ENCODE data around the gene IKZF2. TPM values are rescaled to one million over a fixed set of nuclear protein-coding genes. Genes with fewer than 3 reads are reported as not detected.

The IKZF2 gene
- total and polyA plus RNA-seq, 10 of the 15 experiments (the other 5 are each of a cell fraction or from before 2014, with no cell fraction given) = 15.2 to 266 (median 87.2) TPM

GRCh38 chr2:213125646-213126347 is 25.6 kb downstream of the IKZF2 start:
- Histone ChIP-seq H2AFZ (ENCODE audit: control insufficient read depth, low read depth, low read length) (no peak overlapping the region), H3K9ac (ENCODE audit: control insufficient read depth, insufficient read depth, low read length) (no peak overlapping the region), H3K4me2 (ENCODE audit: control insufficient read depth, insufficient read depth) (no peak overlapping the region), H3K4me3 (no peak overlapping the region), H3K9me3 (replicated peaks; ENCODE audit: control insufficient read depth, insufficient read depth, low read length) (peaks cover 8% of the 10 kb centered on the region), H3K79me2 (ENCODE audit: control insufficient read depth, insufficient read depth, low read length) (peaks cover 96% of the 10 kb centered on the region), H3K4me1 (ENCODE audit: control insufficient read depth, insufficient read depth, low read length) (peaks cover 20% of the 10 kb centered on the region; the same call in 1 of the 2 replicates), H3K36me3 (ENCODE audit: control insufficient read depth in 2 of 2, insufficient read depth in 2 of 2, low read length in 1 of 2) (peaks cover 0 to 24% of the 10 kb centered on the region in 2 experiments), H4K20me1 (ENCODE audit: control insufficient read depth, insufficient read depth) (no peaks in the 10 kb centered on the region), H3K27me3 (replicated peaks in 1 of 2; ENCODE audit: control insufficient read depth in 2 of 2, insufficient read depth in 2 of 2, low read length in 1 of 2) (no peaks in the 10 kb centered on the region), H3K27ac (ENCODE audit: control insufficient read depth, insufficient read depth) (no peak overlapping the region)
- ChIA-PET CTCF (interaction anchor here (0.7 to 2.6 kb wide), 9 partner anchors 9 to 439 kb away, joined by 3 to 15 read pairs (median 4); no protein-coding TSS in a partner anchor), POLR2A (interaction anchor here (0.6 to 1.8 kb wide), 3 partner anchors 12 to 22 kb away, joined by 3 to 8 read pairs (median 4); no protein-coding TSS in a partner anchor), SMC1A (ENCODE audit: uncharacterized antibody, unreplicated experiment) (interaction anchor here (0.8 to 2.9 kb wide), 10 partner anchors 7 to 212 kb away, joined by 3 to 15 read pairs (median 4); partner anchors contain the start of gene IKZF2), RAD21 (ENCODE audit: unreplicated experiment) (interaction anchor here (0.6 to 1.6 kb wide), 2 partner anchors 12 to 22 kb away, joined by 3 to 9 read pairs; no protein-coding TSS in a partner anchor)
- intact Hi-C loops (cut with micrococcal nuclease; ENCODE audit: unreplicated experiment) = no loop called here
- FAIRE-seq = no peak
- 67% methylated on average over 3 of the region's 3 CpGs for WGBS (ENCODE audit: insufficient coverage, insufficient replicate concordance, low lambda C conversion rate, missing lambda C conversion rate)
- TF ChIP-seq SMC3 (IDR thresholded peaks at IDR 0.05; ENCODE audit: borderline replicate concordance, low read length) (no peak), RAD21 (IDR thresholded peaks at IDR 0.05; ENCODE audit: insufficient read depth, low read depth, low read length) (peak; percentile 22; the same call in 1 of the 2 replicates)
- TF ChIP-seq, protein P1, sequence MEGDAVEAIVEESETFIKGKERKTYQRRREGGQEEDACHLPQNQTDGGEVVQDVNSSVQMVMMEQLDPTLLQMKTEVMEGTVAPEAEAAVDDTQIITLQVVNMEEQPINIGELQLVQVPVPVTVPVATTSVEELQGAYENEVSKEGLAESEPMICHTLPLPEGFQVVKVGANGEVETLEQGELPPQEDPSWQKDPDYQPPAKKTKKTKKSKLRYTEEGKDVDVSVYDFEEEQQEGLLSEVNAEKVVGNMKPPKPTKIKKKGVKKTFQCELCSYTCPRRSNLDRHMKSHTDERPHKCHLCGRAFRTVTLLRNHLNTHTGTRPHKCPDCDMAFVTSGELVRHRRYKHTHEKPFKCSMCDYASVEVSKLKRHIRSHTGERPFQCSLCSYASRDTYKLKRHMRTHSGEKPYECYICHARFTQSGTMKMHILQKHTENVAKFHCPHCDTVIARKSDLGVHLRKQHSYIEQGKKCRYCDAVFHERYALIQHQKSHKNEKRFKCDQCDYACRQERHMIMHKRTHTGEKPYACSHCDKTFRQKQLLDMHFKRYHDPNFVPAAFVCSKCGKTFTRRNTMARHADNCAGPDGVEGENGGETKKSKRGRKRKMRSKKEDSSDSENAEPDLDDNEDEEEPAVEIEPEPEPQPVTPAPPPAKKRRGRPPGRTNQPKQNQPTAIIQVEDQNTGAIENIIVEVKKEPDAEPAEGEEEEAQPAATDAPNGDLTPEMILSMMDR (IDR thresholded peaks at IDR 0.05 in 2 of 3, conservative IDR thresholded peaks at IDR 0.05 in 1 of 3; ENCODE audit: control insufficient read depth in 2 of 3, extremely low read depth in 1 of 3, insufficient read depth in 1 of 3, low read depth in 3 of 3, low read length in 3 of 3) = peak in 2 of 3 experiments; percentile 7 to 9; a peak in 1 of 6 replicates
- BruUV-seq (replicated peaks) = no TSS peak
- ATAC-seq = peak; percentile 53
- in situ Hi-C loops (cut with MboI) = no loop called here
- no peak for DNase-seq (ENCODE audit: low read depth, low spot score)

Measured in GM12878 (cell line).